ENCODE data around the gene GPR78. TPM values are rescaled to one million over a fixed set of nuclear protein-coding genes. Genes with fewer than 3 reads are reported as not detected.

The GPR78 gene
- total RNA-seq, 1 donor from 2014 or later, result 0.54 TPM

DNA sequence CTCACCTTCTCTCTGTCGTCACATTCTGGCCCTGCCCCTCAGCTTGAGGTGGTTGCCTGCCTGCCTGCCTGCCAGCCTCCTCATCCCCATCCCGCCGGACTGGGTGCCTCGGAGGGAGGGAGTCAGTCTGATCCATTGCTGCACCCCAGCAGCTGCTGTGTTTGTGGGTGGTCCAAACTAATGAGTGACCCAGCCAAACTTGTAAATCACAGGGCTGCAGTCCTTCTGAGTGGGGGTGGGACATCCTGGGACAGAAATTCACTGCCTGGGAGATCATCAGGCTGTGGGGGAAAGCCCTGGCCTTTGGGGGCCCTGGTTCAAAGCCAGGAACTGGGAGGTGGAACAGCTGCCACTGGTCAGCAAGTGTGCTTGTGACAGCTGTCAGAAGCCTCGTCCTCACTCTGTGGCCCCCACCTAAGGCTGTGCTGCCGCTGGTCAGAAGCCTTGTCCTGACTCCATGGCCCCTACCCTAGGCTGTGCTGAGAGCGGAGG, 5.6 kb downstream of the GPR78 start:
- DNase-seq (ENCODE audit: extremely low spot score, unreplicated experiment), result no peak
- Mint-ChIP-seq H3K36me3 (ENCODE audit: unreplicated experiment) (no peaks in the 10 kb centered on the region), H3K27ac (ENCODE audit: unreplicated experiment) (no peak overlapping the region), H3K4me1 (ENCODE audit: unreplicated experiment) (peaks cover 19% of the 10 kb centered on the region), H3K9me3 (ENCODE audit: unreplicated experiment) (no peaks in the 10 kb centered on the region), H3K27me3 (ENCODE audit: unreplicated experiment) (peaks cover 34% of the 10 kb centered on the region), H3K4me3 (ENCODE audit: unreplicated experiment) (no peak overlapping the region)
- TF ChIP-seq CTCF (IDR thresholded peaks at IDR 0.05), result no peak

GRCh38 chr4:8586246-8586645, 6.1 kb downstream of the GPR78 start:
- H3K36me3 Mint-ChIP-seq (ENCODE audit: unreplicated experiment), result no peaks in the 10 kb centered on the region
- no peak overlapping the region for H3K4me3 Mint-ChIP-seq (ENCODE audit: unreplicated experiment)
- H3K9me3 Mint-ChIP-seq (ENCODE audit: unreplicated experiment), result no peaks in the 10 kb centered on the region
- H3K27ac Mint-ChIP-seq (ENCODE audit: unreplicated experiment), result no peak overlapping the region
- DNase-seq (ENCODE audit: extremely low spot score, unreplicated experiment), result no peak
- TF ChIP-seq CTCF (IDR thresholded peaks at IDR 0.05), result no peak
- H3K27me3 Mint-ChIP-seq (ENCODE audit: unreplicated experiment), result peaks cover 34% of the 10 kb centered on the region
- H3K4me1 Mint-ChIP-seq (ENCODE audit: unreplicated experiment), result peaks cover 22% of the 10 kb centered on the region

DNA sequence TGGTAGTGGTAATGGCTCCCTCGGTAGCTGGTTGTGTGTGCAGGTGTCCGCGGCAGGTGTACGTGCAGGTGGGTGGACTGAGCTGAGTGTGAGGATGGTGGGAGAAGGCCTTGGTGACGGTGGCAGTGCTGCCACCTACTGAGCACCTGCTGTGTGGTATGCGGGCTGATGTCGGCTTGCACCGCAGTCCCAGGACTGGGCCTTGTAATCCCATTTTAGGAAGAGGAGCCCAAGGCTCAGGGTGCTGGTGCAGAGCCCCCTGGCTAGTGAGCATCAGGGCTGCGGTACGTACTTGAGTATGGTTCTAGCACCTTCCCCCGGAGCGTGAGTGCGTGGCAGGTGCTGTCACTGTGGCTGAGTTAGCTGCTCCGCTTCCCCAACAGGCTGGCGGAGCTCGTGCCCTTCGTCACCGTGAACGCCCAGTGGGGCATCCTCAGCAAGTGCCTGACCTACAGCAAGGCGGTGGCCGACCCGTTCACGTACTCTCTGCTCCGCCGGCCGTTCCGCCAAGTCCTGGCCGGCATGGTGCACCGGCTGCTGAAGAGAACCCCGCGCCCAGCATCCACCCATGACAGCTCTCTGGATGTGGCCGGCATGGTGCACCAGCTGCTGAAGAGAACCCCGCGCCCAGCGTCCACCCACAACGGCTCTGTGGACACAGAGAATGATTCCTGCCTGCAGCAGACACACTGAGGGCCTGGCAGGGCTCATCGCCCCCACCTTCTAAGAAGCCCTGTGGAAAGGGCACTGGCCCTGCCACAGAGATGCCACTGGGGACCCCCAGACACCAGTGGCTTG, 6.7 kb downstream of the GPR78 start:
- no peak for DNase-seq (ENCODE audit: extremely low spot score, unreplicated experiment)
- Mint-ChIP-seq H3K9me3 (ENCODE audit: unreplicated experiment) (no peaks in the 10 kb centered on the region), H3K27ac (ENCODE audit: unreplicated experiment) (no peak overlapping the region)

DNA sequence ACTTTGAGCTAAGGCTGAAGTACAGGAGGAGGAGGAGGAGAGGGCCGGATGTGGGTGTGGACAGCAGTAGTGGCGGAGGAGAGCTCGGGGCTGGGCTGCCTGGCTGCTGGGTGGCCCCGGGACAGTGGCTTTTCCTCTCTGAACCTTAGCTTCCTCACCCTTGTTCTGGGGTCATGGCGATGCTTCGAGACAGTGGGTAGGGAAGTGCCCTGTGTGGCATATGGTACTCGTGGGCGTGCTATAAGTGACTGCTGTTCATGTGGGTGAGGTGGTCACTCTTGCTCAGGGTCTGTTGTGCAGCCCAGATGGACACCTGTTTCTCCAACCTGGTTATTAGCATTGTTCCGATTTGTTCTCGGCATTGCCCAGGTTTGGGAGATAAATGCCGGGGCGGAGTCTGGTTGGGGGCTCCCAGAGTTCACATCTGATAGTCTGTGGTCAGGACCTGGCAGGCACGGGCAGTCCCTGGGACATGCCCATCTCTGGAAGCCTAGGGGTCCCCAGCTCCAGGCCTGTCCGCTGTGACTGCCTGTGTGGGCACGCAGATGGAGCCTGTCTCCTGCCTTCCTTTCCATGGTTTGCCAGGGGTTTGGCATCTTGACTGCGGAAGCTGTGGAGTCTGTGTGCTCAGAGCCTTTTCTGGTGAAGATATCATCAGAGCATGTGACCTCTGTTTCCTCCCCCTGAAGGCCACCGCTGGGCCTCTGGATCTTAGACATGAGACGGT, 7.4 kb downstream of the GPR78 start:
- no peaks in the 10 kb centered on the region for H3K9me3 Mint-ChIP-seq (ENCODE audit: unreplicated experiment)
- no peak overlapping the region for H3K27ac Mint-ChIP-seq (ENCODE audit: unreplicated experiment)
- H3K36me3 Mint-ChIP-seq (ENCODE audit: unreplicated experiment), result no peaks in the 10 kb centered on the region
- H3K27me3 Mint-ChIP-seq (ENCODE audit: unreplicated experiment), result peaks cover 27% of the 10 kb centered on the region
- TF ChIP-seq CTCF (IDR thresholded peaks at IDR 0.05), result no peak
- peaks cover 28% of the 10 kb centered on the region for H3K4me1 Mint-ChIP-seq (ENCODE audit: unreplicated experiment)
- no peak overlapping the region for H3K4me3 Mint-ChIP-seq (ENCODE audit: unreplicated experiment)
- no peak for DNase-seq (ENCODE audit: extremely low spot score, unreplicated experiment)

More for the DNA sequence above, 6.7 kb downstream of the GPR78 start:
- H3K27me3 Mint-ChIP-seq (ENCODE audit: unreplicated experiment), result peaks cover 34% of the 10 kb centered on the region
- H3K4me1 Mint-ChIP-seq (ENCODE audit: unreplicated experiment), result peaks cover 28% of the 10 kb centered on the region
- TF ChIP-seq CTCF (IDR thresholded peaks at IDR 0.05), result no peak
- no peaks in the 10 kb centered on the region for H3K36me3 Mint-ChIP-seq (ENCODE audit: unreplicated experiment)
- H3K4me3 Mint-ChIP-seq (ENCODE audit: unreplicated experiment), result no peak overlapping the region

DNA sequence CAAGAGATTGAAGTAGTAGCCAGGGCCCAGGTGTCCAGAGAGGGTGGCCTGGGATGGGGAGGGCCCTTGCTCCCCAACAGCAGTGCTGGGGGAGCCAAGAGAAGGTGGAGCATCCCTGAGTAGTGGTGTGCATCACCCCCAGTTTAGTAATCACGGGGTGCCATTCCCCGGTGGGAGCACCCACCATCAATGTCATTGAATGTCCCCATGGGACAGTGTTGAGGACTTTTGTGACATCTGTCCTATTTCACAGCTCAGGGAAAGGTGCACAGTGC, 7.9 kb downstream of the GPR78 start:
- no peaks in the 10 kb centered on the region for H3K9me3 Mint-ChIP-seq (ENCODE audit: unreplicated experiment)
- no peak for DNase-seq (ENCODE audit: extremely low spot score, unreplicated experiment)
- H3K27me3 Mint-ChIP-seq (ENCODE audit: unreplicated experiment), result peaks cover 27% of the 10 kb centered on the region
- TF ChIP-seq CTCF (IDR thresholded peaks at IDR 0.05), result no peak
- no peak overlapping the region for H3K4me3 Mint-ChIP-seq (ENCODE audit: unreplicated experiment)
- no peak overlapping the region for H3K27ac Mint-ChIP-seq (ENCODE audit: unreplicated experiment)
- H3K36me3 Mint-ChIP-seq (ENCODE audit: unreplicated experiment), result no peaks in the 10 kb centered on the region
- H3K4me1 Mint-ChIP-seq (ENCODE audit: unreplicated experiment), result peaks cover 31% of the 10 kb centered on the region

All from osteocyte (in vitro differentiated cells).